Ishikawa (cell line): ENCODE measurements around the gene C1orf52.

ENCODE experiments used
- CEBPB ChIP-seq: IDR thresholded peaks from 2 replicates; pipeline ENCODE4 v1.6.1; 2012
- EP300 ChIP-seq: IDR thresholded peaks from 2 replicates; pipeline ENCODE4 v1.6.1; 2012; ENCODE audit warnings: borderline replicate concordance
- RAD21 ChIP-seq: IDR thresholded peaks from 2 replicates; pipeline ENCODE4 v1.6.1; 2012; ENCODE audit warnings: low read depth
- YY1 ChIP-seq: IDR thresholded peaks from 2 replicates; pipeline ENCODE4 v1.6.1; 2012; ENCODE audit warnings: low read depth
- TF ChIP-seq, protein P1 (sequence below): IDR thresholded peaks from 2 replicates; pipeline ENCODE4 v1.6.1; 2012
- TF ChIP-seq, protein P2 (sequence below): IDR thresholded peaks from 2 replicates; pipeline ENCODE4 v1.6.1; 2012; ENCODE audit warnings: low read depth, mild to moderate bottlenecking

DNA sequence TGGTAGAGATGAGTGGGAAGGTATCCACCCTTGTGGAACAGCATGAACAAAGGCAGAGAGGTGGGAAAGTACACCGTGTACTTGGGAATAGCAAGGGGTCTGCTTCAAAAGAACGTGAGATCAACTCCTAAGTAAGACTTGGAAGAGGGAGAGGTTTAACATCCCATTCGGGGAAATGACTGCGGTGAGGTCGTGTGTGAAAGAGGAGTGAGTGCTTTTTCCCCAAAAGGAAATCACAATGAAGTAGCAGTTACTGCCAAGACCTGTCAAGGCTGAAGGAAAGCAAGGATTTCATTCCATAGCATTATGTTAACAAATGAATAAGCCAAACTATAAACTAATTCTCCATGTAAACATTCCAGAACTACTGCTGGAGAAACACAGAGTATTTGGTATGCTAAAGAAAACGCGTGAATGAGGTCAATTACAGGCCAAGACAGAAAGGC, 38.7 kb downstream of the C1orf52 start:
- TF ChIP-seq, protein P1, sequence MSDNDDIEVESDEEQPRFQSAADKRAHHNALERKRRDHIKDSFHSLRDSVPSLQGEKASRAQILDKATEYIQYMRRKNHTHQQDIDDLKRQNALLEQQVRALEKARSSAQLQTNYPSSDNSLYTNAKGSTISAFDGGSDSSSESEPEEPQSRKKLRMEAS, result no peak
- TF ChIP-seq, protein P2, sequence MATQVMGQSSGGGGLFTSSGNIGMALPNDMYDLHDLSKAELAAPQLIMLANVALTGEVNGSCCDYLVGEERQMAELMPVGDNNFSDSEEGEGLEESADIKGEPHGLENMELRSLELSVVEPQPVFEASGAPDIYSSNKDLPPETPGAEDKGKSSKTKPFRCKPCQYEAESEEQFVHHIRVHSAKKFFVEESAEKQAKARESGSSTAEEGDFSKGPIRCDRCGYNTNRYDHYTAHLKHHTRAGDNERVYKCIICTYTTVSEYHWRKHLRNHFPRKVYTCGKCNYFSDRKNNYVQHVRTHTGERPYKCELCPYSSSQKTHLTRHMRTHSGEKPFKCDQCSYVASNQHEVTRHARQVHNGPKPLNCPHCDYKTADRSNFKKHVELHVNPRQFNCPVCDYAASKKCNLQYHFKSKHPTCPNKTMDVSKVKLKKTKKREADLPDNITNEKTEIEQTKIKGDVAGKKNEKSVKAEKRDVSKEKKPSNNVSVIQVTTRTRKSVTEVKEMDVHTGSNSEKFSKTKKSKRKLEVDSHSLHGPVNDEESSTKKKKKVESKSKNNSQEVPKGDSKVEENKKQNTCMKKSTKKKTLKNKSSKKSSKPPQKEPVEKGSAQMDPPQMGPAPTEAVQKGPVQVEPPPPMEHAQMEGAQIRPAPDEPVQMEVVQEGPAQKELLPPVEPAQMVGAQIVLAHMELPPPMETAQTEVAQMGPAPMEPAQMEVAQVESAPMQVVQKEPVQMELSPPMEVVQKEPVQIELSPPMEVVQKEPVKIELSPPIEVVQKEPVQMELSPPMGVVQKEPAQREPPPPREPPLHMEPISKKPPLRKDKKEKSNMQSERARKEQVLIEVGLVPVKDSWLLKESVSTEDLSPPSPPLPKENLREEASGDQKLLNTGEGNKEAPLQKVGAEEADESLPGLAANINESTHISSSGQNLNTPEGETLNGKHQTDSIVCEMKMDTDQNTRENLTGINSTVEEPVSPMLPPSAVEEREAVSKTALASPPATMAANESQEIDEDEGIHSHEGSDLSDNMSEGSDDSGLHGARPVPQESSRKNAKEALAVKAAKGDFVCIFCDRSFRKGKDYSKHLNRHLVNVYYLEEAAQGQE, result no peak
- TF ChIP-seq EP300 (no peak), RAD21 (no peak), YY1 (no peak), CEBPB (no peak)
